22Rv1 (cell line): ENCODE data around the gene TPRG1.

Source experiments
- ZFX ChIP-seq: fragments of 450-650 bp; IDR thresholded peaks from 2 replicates; pipeline ENCODE4 v1.6.1; 2017; ENCODE audit warnings: antibody characterized with exemption, borderline replicate concordance
- TF ChIP-seq, protein P1 (sequence below): fragments of 450-650 bp; IDR thresholded peaks from 2 replicates; pipeline ENCODE4 v1.5.1; 2017; ENCODE audit warnings: mild to moderate bottlenecking

DNA sequence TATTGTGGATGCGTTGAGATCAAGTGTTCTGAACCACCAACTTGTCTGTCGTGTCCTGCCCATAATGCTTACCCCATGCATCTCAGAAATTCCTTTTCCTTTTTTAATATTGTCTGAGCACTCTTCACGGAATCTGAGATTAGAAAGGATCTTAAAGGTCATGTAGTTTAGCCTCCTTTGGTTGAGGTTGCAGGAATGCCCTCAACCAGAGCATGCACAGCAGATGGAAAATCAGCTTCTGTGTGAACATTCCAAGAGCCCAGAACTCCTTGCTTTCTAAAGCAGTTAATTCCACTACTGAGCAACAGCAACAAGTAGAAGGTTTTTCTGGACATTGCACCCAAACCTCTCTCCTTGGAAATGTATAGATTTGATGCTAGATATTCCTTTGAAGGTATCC is 153.7 kb downstream of the TPRG1 start:
- TF ChIP-seq ZFX, result no peak
- TF ChIP-seq, protein P1, sequence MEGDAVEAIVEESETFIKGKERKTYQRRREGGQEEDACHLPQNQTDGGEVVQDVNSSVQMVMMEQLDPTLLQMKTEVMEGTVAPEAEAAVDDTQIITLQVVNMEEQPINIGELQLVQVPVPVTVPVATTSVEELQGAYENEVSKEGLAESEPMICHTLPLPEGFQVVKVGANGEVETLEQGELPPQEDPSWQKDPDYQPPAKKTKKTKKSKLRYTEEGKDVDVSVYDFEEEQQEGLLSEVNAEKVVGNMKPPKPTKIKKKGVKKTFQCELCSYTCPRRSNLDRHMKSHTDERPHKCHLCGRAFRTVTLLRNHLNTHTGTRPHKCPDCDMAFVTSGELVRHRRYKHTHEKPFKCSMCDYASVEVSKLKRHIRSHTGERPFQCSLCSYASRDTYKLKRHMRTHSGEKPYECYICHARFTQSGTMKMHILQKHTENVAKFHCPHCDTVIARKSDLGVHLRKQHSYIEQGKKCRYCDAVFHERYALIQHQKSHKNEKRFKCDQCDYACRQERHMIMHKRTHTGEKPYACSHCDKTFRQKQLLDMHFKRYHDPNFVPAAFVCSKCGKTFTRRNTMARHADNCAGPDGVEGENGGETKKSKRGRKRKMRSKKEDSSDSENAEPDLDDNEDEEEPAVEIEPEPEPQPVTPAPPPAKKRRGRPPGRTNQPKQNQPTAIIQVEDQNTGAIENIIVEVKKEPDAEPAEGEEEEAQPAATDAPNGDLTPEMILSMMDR, result no peak
